Stimulated activated CD4-positive, alpha-beta T cell treated with anti-CD3 and anti-CD28 coated beads, Interleukin-2, amount 100 ng/mL, for 24 hours (primary cell): ENCODE results near the gene MAP3K7CL.

Source experiments
- DNase-seq, 2 donors: peaks; one replicate each; pipeline ENCODE4 v3.0.0-alpha.2; 2020

The MAP3K7CL gene

DNA sequence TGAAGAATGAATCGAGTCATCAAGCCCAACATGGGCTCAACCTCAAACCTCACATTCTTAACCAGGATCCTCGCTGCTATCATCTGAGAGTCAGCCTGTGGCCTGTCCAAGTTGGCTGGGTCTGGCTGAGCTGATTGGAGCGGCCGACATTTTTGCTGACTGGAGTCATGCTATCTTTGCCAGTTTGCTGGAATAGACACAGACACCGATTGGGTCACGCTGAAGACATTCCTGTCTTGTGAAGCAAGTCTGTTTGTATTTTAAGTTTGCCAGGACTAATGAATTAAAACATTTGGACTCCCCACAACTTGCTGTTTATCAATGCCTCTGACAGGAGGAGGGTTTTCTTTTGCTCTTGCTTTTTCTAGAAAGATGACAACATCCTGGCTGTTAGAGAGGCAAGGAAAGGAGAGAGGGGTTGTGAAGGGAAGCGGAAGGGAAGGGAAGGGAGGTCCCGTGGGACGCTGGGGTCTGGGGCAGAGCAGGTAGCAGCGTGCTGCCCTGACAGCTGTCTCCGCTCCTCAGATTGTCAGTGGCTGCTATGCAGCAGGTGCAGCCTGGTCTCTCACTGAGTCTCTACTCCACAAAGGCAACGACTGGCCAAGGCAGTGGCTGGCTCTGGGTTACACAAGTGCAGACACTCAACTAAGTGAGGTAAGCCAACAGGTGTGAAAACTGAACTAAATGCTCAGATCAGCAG, at the start of gene MAP3K7CL:
MAP3K7CL (plus strand) TSS at position 375 of the 700 bp plus-strand sequence. CDS start 2,701 bp downstream, outside the sequence.
- DNase-seq, result no peak

DNA sequence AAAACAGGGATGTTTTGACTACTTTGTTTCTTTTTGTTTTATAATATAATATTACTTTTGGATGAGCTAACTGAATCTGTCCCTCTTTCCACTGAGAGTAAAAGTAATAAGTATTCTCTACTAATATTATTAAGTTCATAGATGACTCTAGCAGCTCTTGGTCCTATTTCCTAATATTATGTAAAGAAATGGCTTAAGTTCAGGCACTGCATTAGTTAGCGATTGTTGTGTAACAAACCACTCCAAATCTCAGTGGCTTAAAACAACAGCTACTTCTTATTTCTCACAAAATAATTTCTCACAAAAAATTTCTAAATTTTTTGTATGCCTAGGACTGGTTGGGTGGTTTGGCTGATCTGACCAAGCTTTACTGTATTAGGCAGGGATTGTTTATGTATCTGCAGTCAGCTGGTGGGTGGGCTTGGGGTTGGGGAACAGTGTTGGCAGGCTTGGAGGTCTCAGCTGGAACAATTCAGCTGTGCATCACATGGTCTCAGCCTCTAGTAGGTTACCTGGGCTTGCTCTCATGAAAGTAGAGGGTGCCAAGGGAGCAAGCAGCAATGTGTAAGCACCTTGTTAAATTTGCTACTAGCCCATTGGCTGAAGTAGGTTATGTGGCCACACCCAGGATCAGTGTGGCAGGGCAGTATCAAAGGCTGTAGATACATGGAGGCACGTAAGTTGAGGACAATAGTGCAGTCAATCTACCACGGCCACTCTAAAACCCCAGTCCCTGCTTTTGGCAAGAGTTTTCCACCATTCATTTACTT, 48.2 kb upstream of the MAP3K7CL start:
- DNase-seq, result no peak

DNA sequence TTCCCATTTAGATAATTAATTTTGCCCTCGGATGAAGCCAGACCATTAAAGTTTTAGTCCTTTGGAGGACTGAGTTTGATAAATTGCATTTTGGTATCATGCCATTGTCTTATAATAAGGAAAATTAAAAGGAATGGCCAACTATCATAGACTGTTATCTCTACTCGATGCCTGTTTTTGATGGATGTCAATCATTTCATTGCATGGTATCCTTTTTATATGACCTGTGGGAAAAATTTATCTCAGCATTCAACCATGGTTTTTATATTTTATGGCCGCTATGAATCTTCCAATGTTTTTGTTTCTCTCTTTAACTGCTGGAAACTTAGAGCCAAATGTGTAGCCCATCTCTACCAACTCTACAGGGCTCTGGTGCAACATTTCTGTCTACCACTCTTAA, 47.1 kb upstream of the MAP3K7CL start:
- DNase-seq, result no peak

DNA sequence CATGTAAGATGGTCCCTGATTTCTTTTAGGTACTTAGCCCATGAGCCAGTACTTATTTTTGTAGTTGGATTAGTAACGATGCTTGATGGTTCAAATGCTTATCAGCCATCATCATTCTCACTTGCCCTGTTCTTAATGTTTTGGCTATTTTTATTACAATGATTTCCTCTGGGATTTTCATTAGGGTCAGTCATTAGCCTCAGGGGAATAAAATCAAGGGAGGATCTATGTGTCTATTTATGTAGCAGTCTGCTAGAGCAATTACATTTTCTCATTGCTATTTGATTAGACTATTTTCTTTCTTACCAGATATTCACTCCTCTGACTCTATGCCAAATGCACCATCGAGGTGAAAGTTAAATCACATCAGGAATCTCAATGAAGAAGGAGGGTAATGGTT, 46.1 kb upstream of the MAP3K7CL start:
- DNase-seq, result no peak

- DNase-seq, result no peak
Observed at GRCh38 chr21:29085106-29085752, 45.2 kb upstream of the MAP3K7CL start.

DNA sequence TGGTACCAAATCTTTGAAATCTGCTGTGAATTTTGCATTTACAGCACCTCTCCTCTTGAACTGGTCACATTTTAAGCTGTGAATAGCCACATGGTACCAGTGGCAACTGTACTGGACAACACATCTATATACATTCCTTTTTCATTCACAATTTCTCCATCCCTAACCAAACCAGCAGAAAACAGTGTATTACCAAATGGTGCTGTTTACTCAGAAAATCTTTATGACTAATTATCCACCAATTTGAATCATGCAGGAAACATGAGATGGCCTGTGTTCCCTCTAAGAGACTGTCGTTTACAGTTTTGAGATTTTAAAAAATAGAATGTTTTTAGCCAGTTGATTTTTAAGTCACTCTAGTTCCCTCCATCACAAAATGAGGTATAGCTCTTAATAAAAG, 39.4 kb upstream of the MAP3K7CL start:
- DNase-seq, result no peak

- DNase-seq, result no peak
Observed at GRCh38 chr21:29092102-29092959, 38.1 kb upstream of the MAP3K7CL start.

DNA sequence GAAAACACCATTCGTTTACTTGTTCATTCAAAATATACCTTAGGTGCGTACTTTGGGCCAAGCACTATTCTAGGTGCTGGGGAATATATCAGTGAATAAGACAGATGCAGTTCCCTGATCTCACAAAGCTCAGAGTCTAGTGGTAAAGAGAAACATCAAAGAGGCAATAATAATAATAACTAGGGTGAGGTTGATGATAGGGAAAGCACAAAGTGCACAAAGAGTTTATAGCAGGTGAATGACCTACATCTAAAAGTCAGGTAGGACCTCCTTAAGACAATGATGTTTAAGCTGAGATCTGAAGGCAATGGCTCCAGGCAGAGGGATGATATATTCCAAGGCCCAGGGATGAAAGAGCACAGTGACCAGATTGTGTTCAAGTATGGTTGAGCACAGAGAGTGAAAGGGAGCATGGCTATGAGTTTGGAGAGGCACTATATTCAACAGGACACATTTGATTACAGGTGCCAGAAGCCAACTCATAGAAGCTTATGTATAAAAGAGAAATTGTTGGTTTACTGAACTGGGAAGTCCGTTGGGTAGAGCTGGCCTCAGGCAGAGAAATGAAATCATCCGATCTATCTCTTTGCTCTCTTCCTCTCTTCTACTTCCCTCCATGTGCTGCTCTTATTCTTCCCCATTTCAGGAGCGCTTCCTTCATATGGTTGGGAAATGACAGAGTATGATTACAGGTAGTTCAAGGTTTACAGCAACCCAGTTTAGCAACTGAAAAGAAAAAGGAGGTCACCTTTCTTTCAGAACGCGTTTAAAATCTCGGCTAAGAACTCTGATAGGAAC, 34.0 kb upstream of the MAP3K7CL start:
- DNase-seq, result no peak

GRCh38 chr21:29098156-29098555, 32.3 kb upstream of the MAP3K7CL start:
- DNase-seq, result no peak

- no peak for DNase-seq
Observed at GRCh38 chr21:29102791-29103257, 27.6 kb upstream of the MAP3K7CL start.

DNA sequence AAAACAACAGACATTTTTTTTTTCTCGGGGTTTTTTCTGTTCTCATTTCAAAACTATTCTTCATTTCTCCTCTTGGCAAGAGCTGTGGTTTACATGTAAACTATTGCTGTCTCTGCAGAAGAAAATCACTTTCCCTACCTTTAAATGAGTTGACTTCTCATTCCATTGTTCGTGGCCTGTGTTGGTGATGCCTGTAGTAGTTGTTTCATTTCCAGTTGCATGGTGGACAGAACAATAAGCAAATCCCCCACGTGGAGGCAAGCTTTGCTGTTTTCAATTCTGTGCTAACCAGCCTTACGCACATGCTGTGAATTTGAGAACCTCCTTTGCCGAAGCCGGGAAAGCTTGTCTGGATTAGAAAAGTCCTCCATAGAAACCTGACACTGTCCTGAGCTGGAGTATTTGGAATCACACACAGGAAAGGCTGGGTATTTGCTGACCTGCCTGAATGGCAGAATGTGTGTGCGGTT, 26.2 kb upstream of the MAP3K7CL start:
- DNase-seq, result no peak

- no peak for DNase-seq
Observed at GRCh38 chr21:29105218-29105617, 25.2 kb upstream of the MAP3K7CL start.

DNA sequence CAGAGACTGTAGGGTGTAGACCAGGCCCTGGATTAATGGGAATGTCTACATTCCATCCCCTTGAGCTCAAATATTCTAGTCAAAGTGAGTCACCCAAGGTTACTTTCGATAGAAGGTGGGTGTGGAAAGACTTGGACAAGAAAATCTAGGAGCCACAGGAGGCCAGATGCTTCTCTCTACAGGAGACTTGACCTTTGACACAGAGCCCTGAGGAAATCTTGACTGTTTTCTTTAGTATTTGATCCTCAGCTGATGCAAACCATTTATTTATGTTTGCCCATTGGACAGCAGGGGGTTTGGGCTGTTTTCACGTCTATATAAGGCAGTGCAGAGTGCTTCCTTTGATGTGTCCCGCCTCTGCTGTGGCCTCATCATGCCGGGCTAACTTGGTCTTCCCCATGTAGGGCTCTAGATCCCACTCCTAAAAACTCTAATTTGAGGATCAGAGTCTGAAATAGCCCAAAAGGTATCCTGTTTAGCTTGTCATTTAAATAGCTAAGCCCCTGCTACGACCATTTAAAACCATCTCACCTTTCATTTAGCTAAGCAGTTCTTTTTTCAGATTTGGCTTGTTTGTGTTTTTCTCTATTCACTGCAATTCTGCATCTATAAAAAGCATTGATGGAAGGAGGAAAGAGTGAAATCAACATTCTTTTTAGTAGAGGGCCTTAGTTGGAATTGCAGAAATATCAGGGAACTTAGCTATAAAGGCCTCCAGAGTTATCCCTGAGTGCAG, 15.5 kb upstream of the MAP3K7CL start:
- no peak for DNase-seq

DNA sequence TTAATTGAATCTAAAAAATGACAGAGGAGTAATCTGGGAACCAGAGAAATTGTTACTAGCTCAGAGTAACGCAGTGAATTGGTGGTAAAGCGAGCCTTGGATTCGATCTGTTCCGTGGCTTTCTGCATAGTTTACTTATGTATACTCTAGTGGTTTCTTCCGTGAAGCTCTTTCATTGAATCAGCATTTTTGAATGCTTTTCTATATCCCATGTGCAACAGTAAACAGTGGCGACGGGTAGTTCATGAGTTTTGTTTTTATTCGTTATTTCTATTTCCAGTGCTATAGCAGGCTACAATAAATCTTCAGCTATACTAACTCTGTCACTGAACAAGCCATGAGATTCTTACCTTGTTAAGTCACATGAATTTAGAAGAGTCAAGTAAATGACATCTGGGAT, 14.5 kb upstream of the MAP3K7CL start:
- no peak for DNase-seq

- DNase-seq, result no peak
Observed at GRCh38 chr21:29117372-29117955, 13.0 kb upstream of the MAP3K7CL start.

DNA sequence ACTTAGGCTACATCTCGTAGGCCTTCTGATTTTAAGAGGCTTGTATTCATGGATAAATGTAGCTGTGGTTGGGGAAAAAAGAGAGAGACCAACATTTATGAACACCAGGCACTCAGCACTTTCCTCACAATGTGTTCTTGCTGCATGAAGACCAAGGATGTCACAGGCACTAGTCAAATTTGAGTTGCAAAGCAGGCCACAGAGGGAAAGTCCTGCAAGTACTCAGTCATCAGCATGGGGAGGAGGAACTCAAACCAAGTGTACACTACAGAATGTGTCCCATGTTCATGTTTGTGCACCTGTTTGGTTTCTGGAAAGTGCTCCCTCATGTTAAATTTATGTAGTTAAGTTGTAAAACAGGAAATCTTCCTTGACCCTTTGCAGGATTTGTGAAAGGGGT, 8.7 kb upstream of the MAP3K7CL start:
- no peak for DNase-seq

GRCh38 chr21:29124645-29125044, 5.8 kb upstream of the MAP3K7CL start:
- DNase-seq, result no peak

DNA sequence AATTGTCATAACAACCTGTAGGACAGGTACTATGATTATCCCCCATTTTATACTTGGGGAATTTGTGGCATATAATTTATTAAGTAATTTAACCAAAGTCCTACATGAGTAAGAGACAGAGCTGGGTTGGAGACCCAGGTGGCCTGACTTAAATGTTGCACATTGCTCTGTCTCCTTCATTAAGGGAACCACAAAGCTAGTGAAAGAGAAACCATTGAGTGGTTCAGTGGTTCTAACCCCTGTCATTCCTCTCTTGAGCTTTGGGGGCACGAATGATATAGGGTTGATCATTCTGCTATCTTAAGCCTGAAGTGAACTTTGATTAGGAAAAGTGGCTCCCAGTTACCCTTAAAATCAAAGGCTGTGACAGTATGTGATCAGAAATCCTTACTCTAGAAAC, 5.3 kb upstream of the MAP3K7CL start:
- DNase-seq, result no peak

DNA sequence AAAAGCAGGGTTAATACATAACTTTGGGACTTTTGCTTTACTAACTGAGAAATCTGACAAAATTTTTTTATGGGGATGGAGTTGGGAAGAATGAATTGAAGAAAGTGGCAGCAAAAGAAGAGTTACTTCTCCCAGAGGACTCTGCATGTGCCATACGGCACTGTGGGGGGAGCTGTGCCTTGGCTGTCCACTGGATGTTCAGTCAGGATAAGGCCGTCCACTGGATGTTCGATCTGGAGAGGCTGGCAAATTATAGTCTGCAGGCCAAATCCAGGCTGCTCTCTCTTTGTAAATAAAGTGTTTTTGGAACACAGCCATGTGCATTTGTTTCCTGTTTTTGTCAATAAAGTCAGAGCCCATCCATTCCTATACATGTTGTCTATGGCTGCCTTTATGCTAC, 4.5 kb upstream of the MAP3K7CL start:
- DNase-seq, result no peak

DNA sequence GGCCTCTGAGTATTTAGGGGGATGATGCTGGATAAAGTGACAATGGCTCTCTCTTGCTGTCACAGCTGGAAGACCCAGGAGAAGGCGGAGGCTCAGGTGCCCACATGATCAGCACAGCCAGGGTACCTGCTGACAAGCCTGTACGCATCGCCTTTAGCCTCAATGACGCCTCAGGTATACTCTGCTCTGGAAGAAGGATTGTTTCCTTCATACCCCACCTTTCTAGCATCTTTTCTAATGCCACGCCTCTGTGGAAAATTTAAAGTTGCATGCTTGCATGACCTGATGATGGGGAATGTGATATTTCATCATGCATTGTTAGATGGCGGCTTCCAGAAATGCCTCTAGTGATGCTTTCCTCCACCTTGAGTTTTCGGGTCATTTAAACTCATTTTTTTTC, 2.8 kb downstream of the MAP3K7CL start:
- DNase-seq, result no peak

GRCh38 chr21:29133796-29134195, 3.4 kb downstream of the MAP3K7CL start:
- no peak for DNase-seq
